Loucy (cell line): Measurements from ENCODE around the gene ADTRP.

Source experiments
- H2AFZ ChIP-seq: fragments of 200-600 bp; sonication (generic); 2 replicates; pipeline ENCODE4 v1.6.0; 2016; ENCODE audit warnings: antibody characterized with exemption, mild to moderate bottlenecking, low read length, moderate library complexity
- H3F3A ChIP-seq: fragments of 200-600 bp; 2 replicates; pipeline ENCODE4 v1.6.0; 2016; ENCODE audit warnings: antibody characterized with exemption, low read depth, mild to moderate bottlenecking
- H3K27me3 ChIP-seq: fragments of 200-600 bp; sonication (generic); 2 replicates; pipeline ENCODE4 v1.6.1; 2014; ENCODE audit warnings: low read length, mild to moderate bottlenecking; ENCODE audit not compliant: insufficient read depth, poor library complexity, severe bottlenecking
- H3K36me3 ChIP-seq: fragments of 200-600 bp; sonication (generic); 2 replicates; pipeline ENCODE4 v1.6.1; 2016; ENCODE audit warnings: low read length; ENCODE audit not compliant: insufficient read depth
- H3K4me1 ChIP-seq: fragments of 200-600 bp; sonication (generic); 2 replicates; pipeline ENCODE4 v1.5.1; 2014; ENCODE audit warnings: low read length, mild to moderate bottlenecking; ENCODE audit not compliant: insufficient read depth, poor library complexity, severe bottlenecking
- H3K4me2 ChIP-seq: fragments of 200-600 bp; sonication (generic); 2 replicates; pipeline ENCODE4 v1.6.0; 2014; ENCODE audit warnings: antibody characterized with exemption, low read length, low read depth, mild to moderate bottlenecking; ENCODE audit not compliant: poor library complexity, severe bottlenecking
- H3K4me3 ChIP-seq: fragments of 200-600 bp; sonication (generic); 2 replicates; pipeline ENCODE4 v1.5.1; 2014; ENCODE audit warnings: low read length, mild to moderate bottlenecking, mixed read lengths; ENCODE audit not compliant: poor library complexity, severe bottlenecking
- H3K79me2 ChIP-seq: fragments of 200-600 bp; sonication (generic); 2 replicates; pipeline ENCODE4 v1.6.1; 2014; ENCODE audit warnings: low read length; ENCODE audit not compliant: insufficient read depth
- H3K9ac ChIP-seq: fragments of 200-600 bp; sonication (generic); 2 replicates; pipeline ENCODE4 v1.6.0; 2014; ENCODE audit warnings: mild to moderate bottlenecking, low read depth, low read length, moderate library complexity; ENCODE audit not compliant: poor library complexity, severe bottlenecking
- H3K9me2 ChIP-seq: fragments of 200-600 bp; sonication (generic); replicated peaks from 2 replicates; pipeline ENCODE4 v1.6.1; 2016; ENCODE audit warnings: low read depth, low read length, mixed read lengths
- H3K9me3 ChIP-seq: fragments of 200-600 bp; sonication (generic); 2 replicates; pipeline ENCODE4 v1.6.1; 2014; ENCODE audit warnings: mild to moderate bottlenecking, antibody characterized with exemption, low read length, low read depth; ENCODE audit not compliant: insufficient read depth
- H4K20me1 ChIP-seq: fragments of 200-600 bp; sonication (generic); 2 replicates; pipeline ENCODE4 v1.6.0; 2014; ENCODE audit warnings: antibody characterized with exemption, low read length, mild to moderate bottlenecking; ENCODE audit not compliant: insufficient read depth, poor library complexity, severe bottlenecking
- CTCF ChIP-seq: fragments of 200-600 bp; sonication (generic); conservative IDR thresholded peaks from 2 replicates; pipeline ENCODE4 v1.5.1; 2014; ENCODE audit warnings: mild to moderate bottlenecking, antibody characterized with exemption, low read length
- EZH2phosphoT487 ChIP-seq: fragments of 200-600 bp; IDR thresholded peaks from 2 replicates; pipeline ENCODE4 v1.6.1; 2018; ENCODE audit warnings: antibody characterized with exemption, mild to moderate bottlenecking, moderate library complexity, borderline replicate concordance

The ADTRP gene

GRCh38 chr6:11736601-11737000 lies 42.0 kb downstream of the ADTRP start:
- Histone ChIP-seq H3K9me2 (no peaks in the 10 kb centered on the region), H3K27me3 (no peaks in the 10 kb centered on the region), H2AFZ (no peak overlapping the region), H3K4me2 (no peak overlapping the region), H3K79me2 (no peaks in the 10 kb centered on the region), H3K4me3 (no peak overlapping the region), H3K4me1 (no peaks in the 10 kb centered on the region), H3K9ac (no peak overlapping the region), H3K36me3 (no peaks in the 10 kb centered on the region), H3K9me3 (no peaks in the 10 kb centered on the region), H4K20me1 (no peaks in the 10 kb centered on the region), H3F3A (no peaks in the 10 kb centered on the region)
- TF ChIP-seq EZH2phosphoT487 (no peak), CTCF (no peak)

GRCh38 chr6:11734861-11735613 lies 43.6 kb downstream of the ADTRP start:
- H3K27me3 ChIP-seq = no peaks in the 10 kb centered on the region
- H3K9ac ChIP-seq = no peak overlapping the region
- no peaks in the 10 kb centered on the region for H3K9me2 ChIP-seq
- no peaks in the 10 kb centered on the region for H4K20me1 ChIP-seq
- no peaks in the 10 kb centered on the region for H3K36me3 ChIP-seq
- no peaks in the 10 kb centered on the region for H3K4me1 ChIP-seq
- H3K4me3 ChIP-seq = no peak overlapping the region
- no peak overlapping the region for H2AFZ ChIP-seq
- no peaks in the 10 kb centered on the region for H3K79me2 ChIP-seq
- no peak overlapping the region for H3K4me2 ChIP-seq
- TF ChIP-seq EZH2phosphoT487 = no peak
- no peak for TF ChIP-seq CTCF
- no peaks in the 10 kb centered on the region for H3K9me3 ChIP-seq
- H3F3A ChIP-seq = no peaks in the 10 kb centered on the region

GRCh38 chr6:11732036-11732631 lies 46.5 kb downstream of the ADTRP start:
- Histone ChIP-seq H3K4me3 (no peak overlapping the region), H3F3A (no peaks in the 10 kb centered on the region), H4K20me1 (no peaks in the 10 kb centered on the region), H3K79me2 (no peaks in the 10 kb centered on the region), H2AFZ (no peak overlapping the region), H3K27me3 (no peaks in the 10 kb centered on the region), H3K4me1 (no peaks in the 10 kb centered on the region), H3K9me3 (no peaks in the 10 kb centered on the region), H3K36me3 (no peaks in the 10 kb centered on the region), H3K4me2 (no peak overlapping the region), H3K9me2 (no peaks in the 10 kb centered on the region), H3K9ac (no peak overlapping the region)
- no peak for TF ChIP-seq CTCF
- no peak for TF ChIP-seq EZH2phosphoT487
